Measurements from ENCODE around the gene TBC1D25. TPM values are rescaled to one million over a fixed set of nuclear protein-coding genes. Genes with fewer than 3 reads are reported as not detected.

TBC1D25 gene
- total RNA-seq, 1 donor from 2014 or later: 13.1 TPM

DNA sequence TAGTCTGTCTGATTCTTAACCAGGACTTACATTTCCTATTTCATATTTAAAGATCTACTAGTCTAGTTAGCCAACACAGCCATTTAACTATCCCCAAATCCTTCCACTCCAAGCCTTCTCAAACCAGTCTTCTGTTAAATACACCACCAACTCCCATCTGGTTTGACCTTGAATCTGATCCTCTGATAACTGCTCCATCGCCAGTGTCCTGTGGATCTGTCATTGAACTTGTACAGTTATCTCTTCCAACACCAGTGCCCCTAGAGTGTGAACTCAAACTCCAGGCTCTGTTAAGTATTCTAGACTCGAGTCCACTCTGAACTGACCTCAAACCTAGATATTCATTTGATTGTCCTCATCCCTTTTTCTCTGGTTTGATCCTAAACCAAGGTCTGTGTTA lies 72.2 kb downstream of the TBC1D25 start:
- Histone ChIP-seq H3K36me3 (ENCODE audit: insufficient read depth, low read length) (no peaks in the 10 kb centered on the region), H3K27ac (ENCODE audit: low read depth, low read length) (no peak overlapping the region), H3K4me3 (ENCODE audit: insufficient read depth, low read depth, low read length) (no peak overlapping the region), H2AFZ (ENCODE audit: low read depth, low read length) (no peak overlapping the region), H3K4me2 (ENCODE audit: low read length) (no peak overlapping the region), H3K79me2 (ENCODE audit: insufficient read depth, low read length) (no peaks in the 10 kb centered on the region), H3K9me3 (ENCODE audit: insufficient read depth, low read depth, low read length) (no peaks in the 10 kb centered on the region), H3K27me3 (ENCODE audit: insufficient read depth, low read length) (no peaks in the 10 kb centered on the region), H3K9ac (ENCODE audit: low read length) (no peak overlapping the region), H3K4me1 (ENCODE audit: insufficient read depth, low read length) (no peaks in the 10 kb centered on the region), H4K20me1 (ENCODE audit: insufficient read depth, low read length) (no peaks in the 10 kb centered on the region)
- Mint-ChIP-seq H3K4me3 (ENCODE audit: unreplicated experiment) (no peak overlapping the region), H3K36me3 (ENCODE audit: low read depth, unreplicated experiment) (peaks cover 2% of the 10 kb centered on the region), H3K27me3 (ENCODE audit: low read depth, unreplicated experiment) (no peaks in the 10 kb centered on the region), H3K9me3 (ENCODE audit: unreplicated experiment) (peaks cover 1% of the 10 kb centered on the region), H3K27ac (ENCODE audit: unreplicated experiment) (no peak overlapping the region), H3K4me1 (ENCODE audit: low read depth, unreplicated experiment) (peaks cover 3% of the 10 kb centered on the region)
- FAIRE-seq: no peak
- DNase-seq (ENCODE audit: low read depth): no peak
- TF ChIP-seq EZH2 (IDR thresholded peaks at IDR 0.05; ENCODE audit: insufficient read depth, low read length) (no peak), CTCF (IDR thresholded peaks at IDR 0.05; ENCODE audit: insufficient read depth, low read depth, low read length) (no peak)

Other genes with a start within 250 kb of the TBC1D25 start
- gene SSX3, start 183.0 kb upstream of the TBC1D25 start, total RNA-seq: not detected in 2 replicates
- gene SSX4, start 156.2 kb upstream of the TBC1D25 start, total RNA-seq: not detected in 2 replicates
- gene SSX4B, start 127.8 kb upstream of the TBC1D25 start, total RNA-seq: not detected in 2 replicates
- 36.0 and 51.6 TPM in 2 replicates for gene SLC38A5, start 69.5 kb upstream of the TBC1D25 start, total RNA-seq
- gene FTSJ1, start 63.5 kb upstream of the TBC1D25 start, total RNA-seq: 64.4 and 73.5 TPM in 2 replicates
- 30.3 and 30.5 TPM in 2 replicates for gene PORCN, start 30.7 kb upstream of the TBC1D25 start, total RNA-seq
- 50.0 and 66.0 TPM in 2 replicates for gene EBP, start 17.9 kb upstream of the TBC1D25 start, total RNA-seq
- gene RBM3, start 34.8 kb downstream of the TBC1D25 start, total RNA-seq: 264 and 265 TPM in 2 replicates
- 63.4 and 65.4 TPM in 2 replicates for gene WDR13, start 57.8 kb downstream of the TBC1D25 start, total RNA-seq
- gene WAS, start 144.1 kb downstream of the TBC1D25 start, total RNA-seq: 0.75 and 1.1 TPM in 2 replicates
- 3.5 and 4.9 TPM in 2 replicates for gene SUV39H1, start 157.0 kb downstream of the TBC1D25 start, total RNA-seq
- not detected in 2 replicates for gene GLOD5, start 222.0 kb downstream of the TBC1D25 start, total RNA-seq
- not detected in 2 replicates for gene GATA1, start 246.9 kb downstream of the TBC1D25 start, total RNA-seq

All from astrocyte (in vitro differentiated cells and primary cell).